Testis (tissue), 2 donors: ENCODE measurements around the gene BEGAIN.

Experiments
- CTCF ChIP-seq, 3 experiments: fragments of 450-650 bp in 2 of 3; fragments of 200-600 bp in 1 of 3; sonication (generic) in 1 of 3; IDR thresholded peaks; one replicate each; pipeline ENCODE4 v1.5.1; 2016 to 2019; ENCODE audit warnings: antibody characterized with exemption in 3 of 3, mild to moderate bottlenecking in 2 of 3, moderate library complexity in 1 of 3
- POLR2A ChIP-seq: fragments of 450-650 bp; IDR thresholded peaks from one replicate; pipeline ENCODE4 v1.6.1; 2017; ENCODE audit warnings: antibody characterized with exemption, mild to moderate bottlenecking, moderate library complexity

GRCh38 chr14:100608586-100609330 lies 21.5 kb upstream of the BEGAIN start:
- TF ChIP-seq CTCF (IDR thresholded peaks at IDR 0.05): no peak
- no peak for TF ChIP-seq POLR2A
